Astrocyte of the cerebellum (primary cell): ENCODE data around the gene VTI1A.

Experiments used
- DNase-seq: peaks from one replicate; pipeline ENCODE4 v3.0.0-alpha.2; 2011; ENCODE audit warnings: low read depth
- H3K4me3 ChIP-seq: 2 replicates; pipeline ENCODE4 v1.5.1; 2011; ENCODE audit warnings: mild to moderate bottlenecking, low read depth, low read length, moderate library complexity
- CTCF ChIP-seq: IDR thresholded peaks from 2 replicates; pipeline ENCODE4 v1.5.1; 2012; ENCODE audit warnings: low read length, low read depth, moderate library complexity, mild to moderate bottlenecking; ENCODE audit errors: missing control alignments
- in situ Hi-C: cut with HindIII; loops from 2 replicates; pipeline ENCODE4 v1.10.0; 2017; ENCODE audit warnings: low sequenced_read_pairs

The VTI1A gene

GRCh38 chr10:112509558-112510291, 62.7 kb downstream of the VTI1A start:
- TF ChIP-seq CTCF, result no peak
- in situ Hi-C loops, result no loop called here

GRCh38 chr10:112510384-112510783, 63.4 kb downstream of the VTI1A start:
- in situ Hi-C loops, result no loop called here
- no peak for TF ChIP-seq CTCF
- H3K4me3 ChIP-seq, result no peak overlapping the region
- DNase-seq, result no peak

More at GRCh38 chr10:112509558-112510291, 62.7 kb downstream of the VTI1A start:
- no peak overlapping the region for H3K4me3 ChIP-seq
- no peak for DNase-seq

GRCh38 chr10:112512294-112512693, 65.3 kb downstream of the VTI1A start:
- DNase-seq, result no peak
- in situ Hi-C loops, result no loop called here
- no peak for TF ChIP-seq CTCF
- no peak overlapping the region for H3K4me3 ChIP-seq

DNA sequence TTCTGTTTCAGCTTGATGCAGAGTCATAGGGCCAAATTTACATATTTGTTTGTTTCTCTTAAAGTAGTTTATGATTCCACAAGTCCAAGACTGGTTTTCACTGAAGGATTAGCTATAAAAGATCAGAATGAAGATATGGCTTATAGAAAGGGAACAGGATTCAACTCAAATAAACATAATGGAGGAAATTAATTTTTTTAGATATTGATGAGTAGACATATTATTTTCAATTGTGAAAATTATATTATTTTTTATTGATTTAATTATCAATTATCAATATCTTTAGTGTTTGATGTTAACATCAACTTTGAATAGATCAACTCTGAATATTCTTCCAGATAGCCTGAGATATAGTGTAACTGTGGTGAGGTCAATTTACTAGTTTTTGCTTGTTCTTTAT, 68.1 kb downstream of the VTI1A start:
- no peak for DNase-seq
- no peak for TF ChIP-seq CTCF
- in situ Hi-C loops, result no loop called here
- no peak overlapping the region for H3K4me3 ChIP-seq

- no peak for TF ChIP-seq CTCF
- in situ Hi-C loops, result no loop called here
- no peak for DNase-seq
- no peak overlapping the region for H3K4me3 ChIP-seq
Observed at GRCh38 chr10:112515852-112516251, 68.8 kb downstream of the VTI1A start.

DNA sequence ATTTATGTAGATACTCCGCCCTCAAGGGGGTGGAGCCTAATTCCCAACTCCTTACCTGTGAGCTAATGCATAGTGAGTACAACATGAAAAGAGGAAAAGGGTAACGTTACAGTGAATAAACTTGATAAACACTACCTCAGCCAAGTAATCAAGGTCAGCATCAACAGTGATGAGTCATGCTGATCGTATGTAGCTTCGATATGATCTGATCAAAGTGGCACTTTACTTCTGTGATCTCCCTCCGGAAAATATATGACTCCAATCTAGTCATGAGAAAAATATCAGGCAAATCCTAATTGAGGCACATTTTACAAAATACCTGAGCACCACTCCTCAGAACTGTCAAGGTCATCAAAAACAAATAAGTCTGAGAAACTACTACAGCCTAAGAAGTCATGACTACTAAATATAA, 70.4 kb downstream of the VTI1A start:
- no peak for DNase-seq
- no peak for TF ChIP-seq CTCF
- H3K4me3 ChIP-seq, result no peak overlapping the region
- in situ Hi-C loops, result no loop called here
